Endothelial cell (in vitro differentiated cells): Measurements from ENCODE around the gene DBH. TPM values are rescaled to one million over a fixed set of nuclear protein-coding genes. Genes with fewer than 3 reads are reported as not detected.

Experiments used
- DNase-seq: peaks from one replicate; pipeline ENCODE4 v3.0.0; 2021; ENCODE audit warnings: low spot score
- H3K27ac Mint-ChIP-seq: one replicate; pipeline ENCODE4 v1.8.0; 2021; ENCODE audit warnings: mixed read lengths, inconsistent platforms; ENCODE audit not compliant: unreplicated experiment
- H3K27me3 Mint-ChIP-seq: one replicate; pipeline ENCODE4 v1.8.0; 2021; ENCODE audit warnings: mild to moderate bottlenecking, moderate library complexity, mixed read lengths, inconsistent platforms; ENCODE audit not compliant: unreplicated experiment
- H3K36me3 Mint-ChIP-seq: one replicate; pipeline ENCODE4 v1.8.0; 2021; ENCODE audit warnings: mild to moderate bottlenecking, low read depth, mixed read lengths, inconsistent platforms; ENCODE audit not compliant: unreplicated experiment
- H3K4me1 Mint-ChIP-seq: one replicate; pipeline ENCODE4 v1.8.0; 2021; ENCODE audit warnings: mild to moderate bottlenecking, mixed read lengths, inconsistent platforms; ENCODE audit not compliant: unreplicated experiment
- H3K4me3 Mint-ChIP-seq: one replicate; pipeline ENCODE4 v1.8.0; 2021; ENCODE audit warnings: mild to moderate bottlenecking, mixed read lengths, inconsistent platforms; ENCODE audit not compliant: unreplicated experiment
- H3K9me3 Mint-ChIP-seq: one replicate; pipeline ENCODE4 v1.8.0; 2021; ENCODE audit warnings: mixed read lengths, inconsistent platforms; ENCODE audit not compliant: unreplicated experiment
- total RNA-seq: library from RNA; stranded (reverse); fragmentation: NEBNext Ultra II Directional; extraction: Animal tissue kit (Norgen Biotek cat#: 25700); gene quantifications from one replicate; pipeline ENCODE4 v1.2.1, GENCODE V29; 2021; ENCODE audit not compliant: unreplicated experiment
- TF ChIP-seq, protein P1 (sequence below): fragments of 200-600 bp; sonication (generic); IDR thresholded peaks from one replicate; pipeline ENCODE4 v1.5.0; 2021; ENCODE audit warnings: antibody characterized with exemption; ENCODE audit not compliant: unreplicated experiment

DBH gene
- total RNA-seq, 1 donor from 2014 or later, result 0.08 TPM

DNA sequence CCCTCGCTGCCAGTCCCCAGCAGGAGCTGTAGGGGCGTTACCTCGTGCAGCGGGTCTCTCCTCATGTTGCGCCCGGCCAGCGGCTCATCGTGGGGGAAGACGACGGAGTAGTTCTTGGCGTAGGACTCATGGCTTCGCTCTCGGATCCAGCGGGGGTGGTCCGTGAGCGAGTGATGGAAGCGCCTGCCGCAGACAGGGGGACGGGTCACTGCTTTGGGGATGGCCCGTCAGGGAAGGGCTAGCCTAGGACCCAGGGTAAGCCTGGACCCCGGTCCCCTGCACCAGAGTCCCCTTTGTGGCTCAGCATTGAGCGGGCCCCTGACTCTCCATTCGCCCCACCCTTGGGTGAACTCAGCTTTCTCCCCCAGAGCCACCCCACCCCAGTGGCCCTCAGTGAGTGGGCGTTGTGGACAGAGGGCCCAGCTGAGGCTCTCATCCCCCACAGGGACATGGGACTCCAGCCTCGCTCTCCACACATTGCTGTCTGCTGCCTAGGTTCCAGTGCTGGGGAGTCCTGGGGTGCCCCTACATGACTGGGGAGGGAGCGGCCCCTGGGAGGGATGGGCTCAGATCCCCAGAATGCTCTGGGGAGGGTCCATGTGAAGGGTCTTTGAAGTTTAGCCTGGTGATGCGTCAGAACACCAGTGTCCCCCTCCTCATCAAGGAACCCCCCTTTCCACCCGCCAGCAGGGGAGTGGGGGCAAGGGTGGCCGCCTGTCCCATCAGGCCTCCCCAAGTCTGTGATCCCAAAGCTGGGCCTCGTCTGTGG, 72.3 kb downstream of the DBH start:
- Mint-ChIP-seq H3K4me1 (no peaks in the 10 kb centered on the region), H3K4me3 (no peak overlapping the region), H3K9me3 (no peaks in the 10 kb centered on the region), H3K27ac (no peak overlapping the region), H3K27me3 (peaks cover 15% of the 10 kb centered on the region), H3K36me3 (no peaks in the 10 kb centered on the region)
- DNase-seq, result no peak
- TF ChIP-seq, protein P1, sequence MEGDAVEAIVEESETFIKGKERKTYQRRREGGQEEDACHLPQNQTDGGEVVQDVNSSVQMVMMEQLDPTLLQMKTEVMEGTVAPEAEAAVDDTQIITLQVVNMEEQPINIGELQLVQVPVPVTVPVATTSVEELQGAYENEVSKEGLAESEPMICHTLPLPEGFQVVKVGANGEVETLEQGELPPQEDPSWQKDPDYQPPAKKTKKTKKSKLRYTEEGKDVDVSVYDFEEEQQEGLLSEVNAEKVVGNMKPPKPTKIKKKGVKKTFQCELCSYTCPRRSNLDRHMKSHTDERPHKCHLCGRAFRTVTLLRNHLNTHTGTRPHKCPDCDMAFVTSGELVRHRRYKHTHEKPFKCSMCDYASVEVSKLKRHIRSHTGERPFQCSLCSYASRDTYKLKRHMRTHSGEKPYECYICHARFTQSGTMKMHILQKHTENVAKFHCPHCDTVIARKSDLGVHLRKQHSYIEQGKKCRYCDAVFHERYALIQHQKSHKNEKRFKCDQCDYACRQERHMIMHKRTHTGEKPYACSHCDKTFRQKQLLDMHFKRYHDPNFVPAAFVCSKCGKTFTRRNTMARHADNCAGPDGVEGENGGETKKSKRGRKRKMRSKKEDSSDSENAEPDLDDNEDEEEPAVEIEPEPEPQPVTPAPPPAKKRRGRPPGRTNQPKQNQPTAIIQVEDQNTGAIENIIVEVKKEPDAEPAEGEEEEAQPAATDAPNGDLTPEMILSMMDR, result no peak

Other genes with a start within 250 kb of the DBH start
- 30.9 TPM for gene REXO4, start 218.4 kb upstream of the DBH start, total RNA-seq
- gene ADAMTS13, start 214.0 kb upstream of the DBH start, total RNA-seq, result 9.1 TPM
- 34.3 TPM for gene CACFD1, start 176.4 kb upstream of the DBH start, total RNA-seq
- 32.5 TPM for gene SLC2A6, start 157.3 kb upstream of the DBH start, total RNA-seq
- not detected for gene MYMK, start 111.4 kb upstream of the DBH start, total RNA-seq
- 5.9 TPM for gene ADAMTSL2, start 101.7 kb upstream of the DBH start, total RNA-seq
- gene FAM163B, start 27.0 kb upstream of the DBH start, total RNA-seq, result not detected
- 5.0 TPM for gene SARDH, start 102.0 kb downstream of the DBH start, total RNA-seq